ENCODE data around the gene DTX3.

DTX3 gene

DNA sequence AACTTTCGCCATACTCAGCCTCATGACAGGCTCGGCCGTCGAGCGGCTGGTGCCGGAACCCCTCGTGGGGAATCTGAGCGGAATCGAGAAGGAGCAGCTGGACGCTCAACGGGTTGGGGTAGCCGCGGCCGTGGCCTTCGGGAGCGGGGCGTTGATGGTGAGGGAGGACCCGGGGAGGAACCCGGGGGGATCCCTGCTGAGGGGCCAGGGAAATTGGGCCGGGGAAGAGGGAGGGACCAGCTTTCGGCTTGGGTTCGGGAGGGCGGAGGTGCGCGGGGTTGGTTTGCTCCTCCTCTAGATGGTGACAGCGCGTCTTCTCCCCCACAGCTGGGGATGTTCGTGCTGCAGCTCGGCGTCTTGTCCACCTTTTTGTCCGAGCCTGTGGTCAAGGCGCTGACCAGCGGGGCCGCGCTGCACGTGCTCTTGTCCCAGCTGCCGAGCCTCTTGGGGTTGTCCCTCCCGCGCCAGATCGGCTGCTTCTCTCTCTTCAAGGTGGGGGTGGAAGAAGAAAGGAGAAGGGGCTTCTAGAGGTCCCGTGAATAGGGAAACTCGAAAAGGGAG is 16.4 kb downstream of the DTX3 start:
- DNase-seq: peak; percentile 32 to 40

DNA sequence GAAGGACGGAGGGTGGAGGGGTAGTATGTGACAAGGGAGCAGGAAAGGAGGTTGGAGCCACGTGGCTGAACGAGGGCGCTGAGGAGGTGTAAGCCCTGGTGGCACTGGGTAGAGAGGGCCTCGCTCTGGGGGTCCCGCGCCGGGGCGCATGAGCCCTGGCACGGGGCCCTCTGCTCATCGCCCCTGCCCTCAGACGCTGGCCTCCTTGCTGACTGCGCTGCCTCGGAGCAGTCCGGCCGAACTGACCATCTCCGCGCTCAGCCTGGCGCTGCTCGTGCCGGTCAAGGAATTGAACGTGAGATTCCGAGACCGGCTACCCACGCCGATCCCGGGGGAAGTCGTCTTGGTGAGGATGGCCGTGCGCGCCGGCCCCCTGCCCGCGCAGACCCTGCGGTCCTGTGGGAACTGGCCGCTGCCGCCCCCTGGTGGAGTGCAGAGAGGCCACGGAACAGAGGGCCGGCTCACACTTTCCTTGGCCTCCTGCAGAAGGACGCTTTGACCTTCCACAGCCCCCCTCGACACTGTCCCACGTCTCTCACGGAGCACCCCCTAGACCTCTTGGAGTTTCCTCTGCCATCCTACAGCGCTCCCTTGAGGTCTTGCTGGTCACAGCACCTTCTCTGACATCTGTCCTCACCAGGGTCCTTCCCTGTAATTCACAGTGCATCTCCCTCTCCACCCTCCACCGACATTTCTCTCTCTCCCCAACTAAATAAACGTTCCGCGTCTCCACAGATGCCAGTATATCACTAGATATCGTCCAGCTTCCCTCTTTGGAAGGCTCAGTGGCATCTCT is 17.1 kb downstream of the DTX3 start:
- peak in 1 of 2 donors; percentile 39 for DNase-seq

DNA sequence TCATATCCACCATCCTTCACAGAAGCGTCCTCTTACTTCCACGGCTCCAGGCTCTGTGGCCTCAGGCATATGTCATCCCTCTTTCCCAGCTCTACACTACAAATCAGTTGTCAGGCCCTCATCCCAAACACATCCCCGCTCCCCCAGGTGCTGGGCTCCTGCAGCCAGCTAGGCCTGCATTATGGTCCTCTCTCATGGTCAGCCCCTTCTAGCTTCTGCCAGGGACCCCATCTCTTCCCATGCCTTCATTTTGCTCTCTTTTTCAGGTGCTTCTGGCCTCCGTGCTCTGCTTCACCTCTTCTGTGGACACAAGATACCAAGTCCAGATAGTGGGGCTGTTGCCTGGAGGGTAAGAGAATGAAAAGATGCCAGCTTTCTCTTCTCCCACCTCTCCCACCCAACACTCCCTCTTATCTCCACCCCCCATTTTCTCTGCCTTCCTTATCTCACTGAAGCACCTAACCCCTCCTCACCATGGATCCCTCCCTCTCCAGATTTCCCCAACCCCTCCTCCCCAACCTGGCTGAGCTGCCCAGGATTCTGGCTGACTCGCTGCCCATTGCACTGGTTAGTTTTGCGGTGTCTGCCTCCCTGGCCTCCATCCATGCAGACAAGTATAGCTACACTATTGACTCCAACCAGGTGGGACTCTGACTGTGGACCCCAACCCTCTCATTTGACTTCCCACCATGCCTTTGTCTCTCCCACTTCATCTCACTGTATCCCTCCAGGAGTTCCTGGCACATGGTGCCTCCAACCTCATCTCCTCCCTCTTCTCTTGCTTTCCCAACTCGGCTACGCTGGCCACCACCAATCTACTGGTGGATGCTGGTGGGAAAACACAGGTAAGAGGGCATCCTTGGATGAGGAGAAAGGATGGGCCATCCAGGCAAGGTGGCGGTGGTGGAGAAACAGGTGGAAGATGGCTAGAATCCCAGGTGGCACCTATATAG is 17.9 kb downstream of the DTX3 start:
- DNase-seq: no peak

DNA sequence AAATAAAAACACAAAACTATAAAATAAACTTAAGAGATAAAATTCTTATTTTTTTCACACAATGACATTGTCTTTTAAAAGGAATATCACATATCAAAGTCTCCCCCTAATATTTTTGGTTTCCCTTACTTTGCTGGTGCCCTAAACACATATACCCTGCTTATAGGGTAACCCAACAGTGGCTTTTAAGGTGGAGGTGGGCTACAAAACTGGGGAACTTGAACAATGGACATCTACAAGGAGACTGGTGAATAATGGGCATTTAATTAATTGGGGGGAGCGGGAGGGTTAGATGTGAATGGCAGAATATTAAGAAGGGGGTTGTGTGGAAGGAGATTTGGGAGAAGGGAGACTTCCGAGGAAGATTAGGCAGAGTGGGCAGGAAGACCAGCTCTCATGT is 18.8 kb downstream of the DTX3 start:
- no peak for DNase-seq

GRCh38 chr12:57623811-57624390 is 19.3 kb downstream of the DTX3 start:
- no peak for DNase-seq

- no peak for DNase-seq
Measured at GRCh38 chr12:57624441-57625220, 20.0 kb downstream of the DTX3 start.

GRCh38 chr12:57625261-57626032 is 20.8 kb downstream of the DTX3 start:
- no peak for DNase-seq

DNA sequence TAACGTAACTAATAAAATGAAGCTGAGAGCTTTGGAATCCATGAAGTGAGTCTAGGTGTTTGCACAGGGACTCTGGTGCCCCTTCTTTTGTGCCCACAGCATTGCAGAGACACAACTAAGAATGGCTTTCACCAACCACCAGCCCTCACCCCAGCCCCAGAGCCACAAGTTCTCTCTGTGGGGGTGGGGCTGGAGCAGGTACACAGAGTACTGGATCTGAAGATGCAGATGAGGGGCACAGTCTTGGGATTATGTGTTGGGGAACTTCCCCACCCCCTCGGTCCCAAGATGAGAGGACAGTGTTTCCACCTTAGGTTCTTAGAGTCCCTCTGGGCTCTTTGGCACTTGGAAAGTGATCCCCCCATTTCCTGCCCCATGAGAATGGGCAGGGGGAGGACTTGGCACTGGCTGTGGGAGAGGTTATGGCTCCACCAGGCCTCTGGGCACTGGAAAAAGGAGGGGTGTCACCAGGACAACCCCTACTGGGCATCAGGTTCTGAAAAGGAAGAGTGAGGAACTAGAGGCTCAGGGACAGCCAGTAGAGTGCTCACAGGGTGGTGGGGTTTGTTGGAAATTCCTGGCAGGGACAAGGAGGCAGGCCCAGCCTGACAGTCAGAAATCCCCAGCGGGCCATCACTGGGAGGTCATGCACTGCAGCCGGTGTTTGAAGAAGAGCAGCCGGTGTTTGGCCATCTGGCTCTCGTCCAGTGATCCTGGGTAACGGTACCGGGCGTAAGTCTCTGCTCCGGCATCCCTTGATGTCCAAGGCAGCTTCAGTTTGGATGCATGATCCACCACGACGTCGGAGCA is 21.7 kb downstream of the DTX3 start:
- no peak for DNase-seq

DNA sequence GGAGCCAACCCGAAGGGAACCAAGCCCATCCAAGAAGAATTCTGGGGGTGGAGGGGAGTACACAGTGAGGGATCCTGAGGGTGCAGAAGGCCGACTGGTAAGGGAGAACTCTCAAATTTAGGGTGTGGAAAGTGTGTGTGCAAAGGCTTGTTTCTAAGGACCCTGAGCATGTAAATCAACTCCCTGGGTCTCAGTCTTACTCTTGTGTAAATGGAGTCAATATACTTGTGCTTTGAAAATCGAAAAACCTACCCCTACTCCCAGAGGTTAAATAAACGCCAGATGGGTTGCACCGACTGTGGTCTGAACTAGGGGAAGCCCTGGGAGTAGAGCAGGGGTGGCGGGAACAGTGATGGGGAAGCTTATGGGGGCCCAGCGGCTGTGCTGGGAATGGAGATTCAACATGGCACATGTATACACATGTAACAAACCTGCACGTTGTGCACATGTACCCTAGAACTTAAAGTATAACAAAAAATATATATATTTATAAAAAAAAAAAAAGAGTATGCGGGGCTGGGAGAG is 22.4 kb downstream of the DTX3 start:
- DNase-seq: no peak

DNA sequence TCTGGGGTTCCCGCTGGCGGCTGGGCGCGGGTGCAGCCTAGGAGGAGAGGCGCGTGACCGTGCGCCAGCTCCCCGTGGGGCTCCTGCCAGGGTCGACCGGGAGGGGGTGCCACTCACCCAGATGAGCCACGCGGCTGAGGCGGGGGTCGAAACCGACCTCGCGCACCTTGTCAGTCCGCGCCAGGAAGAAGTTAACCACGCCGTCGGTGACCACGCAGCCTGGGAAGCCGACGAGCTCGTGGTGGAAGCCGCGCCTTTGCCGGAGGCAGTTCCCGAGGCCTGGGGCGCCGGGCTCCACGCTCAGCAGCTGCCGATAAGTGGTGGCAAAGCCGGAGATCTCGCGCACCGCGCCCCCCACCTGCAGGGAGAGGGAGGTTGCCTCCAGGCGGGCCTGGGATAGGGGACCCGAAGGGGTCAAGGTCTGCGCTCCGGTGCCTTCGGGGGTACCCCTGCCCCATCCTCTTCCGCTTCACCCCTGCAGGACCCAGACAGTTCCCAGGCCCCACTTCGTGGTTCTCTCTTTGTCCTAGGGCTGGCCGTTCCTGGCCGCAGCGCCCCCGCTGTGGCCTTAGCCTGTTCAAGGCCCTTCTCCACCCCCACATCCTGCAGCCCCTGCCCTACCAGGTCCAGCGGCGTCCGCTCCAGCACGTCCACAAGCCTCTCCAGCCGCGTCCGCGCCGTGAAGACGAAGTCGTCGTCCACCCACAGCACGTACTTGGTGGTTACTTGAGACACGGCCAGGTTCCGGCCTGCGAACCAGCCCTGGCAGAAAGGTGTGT is 23.1 kb downstream of the DTX3 start:
- peak; percentile 12 to 26 for DNase-seq

GRCh38 chr12:57628280-57629191 is 23.9 kb downstream of the DTX3 start:
- no peak for DNase-seq

DNA sequence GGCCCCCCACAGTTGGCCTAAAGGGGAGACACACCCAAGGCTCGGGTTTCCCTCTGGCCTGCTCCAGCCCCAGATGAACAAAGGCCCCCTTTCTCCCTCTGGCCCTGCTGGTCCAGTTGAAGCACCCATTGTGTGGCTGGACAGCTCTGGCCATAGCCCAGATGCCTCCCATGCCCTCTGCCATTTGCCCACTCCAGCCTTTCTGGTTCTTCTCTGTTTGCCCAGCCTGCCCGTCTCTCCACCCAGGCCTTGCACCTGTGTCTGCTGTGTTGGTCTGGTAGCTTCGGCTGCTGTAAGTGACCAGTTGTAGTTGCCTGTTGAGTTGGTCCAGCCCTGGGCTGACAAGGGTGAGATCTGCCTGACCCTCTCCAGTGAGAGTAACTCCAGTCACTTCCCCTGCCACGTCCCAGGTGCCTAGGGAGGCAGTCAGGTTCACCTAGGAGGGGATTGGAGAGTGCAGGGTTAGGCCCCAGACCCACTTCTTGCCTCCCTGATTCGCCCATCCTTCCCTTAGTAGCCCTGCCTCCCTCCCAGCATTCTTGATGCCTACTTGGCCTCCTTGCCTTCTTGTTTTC is 25.4 kb downstream of the DTX3 start:
- no peak for DNase-seq

GRCh38 chr12:57630891-57631433 is 26.3 kb downstream of the DTX3 start:
- no peak for DNase-seq

DNA sequence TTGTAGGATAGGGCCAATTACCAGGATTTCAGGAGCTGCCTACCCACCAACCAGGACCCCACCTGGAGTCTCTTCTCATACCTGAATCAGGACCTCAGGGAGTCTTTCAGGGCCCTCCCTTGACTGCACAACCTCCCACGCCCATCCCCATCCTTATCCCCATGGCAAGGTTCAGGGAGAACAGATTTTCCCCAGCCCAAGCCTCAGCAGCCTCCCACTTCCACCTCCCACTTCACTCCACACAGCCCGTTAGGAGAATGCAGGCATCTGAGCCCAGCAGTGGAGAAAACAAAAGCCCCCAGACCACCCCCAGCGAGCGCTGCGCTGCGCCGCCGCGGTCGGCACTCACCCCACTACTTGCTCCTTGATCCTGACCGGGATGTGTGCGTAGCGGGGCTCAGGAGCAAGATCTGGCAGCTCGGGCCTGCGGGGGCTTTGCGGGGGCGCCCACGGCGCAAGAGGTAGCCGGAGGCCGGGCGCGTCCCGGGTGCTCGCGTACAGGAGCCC is 27.0 kb downstream of the DTX3 start:
- DNase-seq: no peak

DNA sequence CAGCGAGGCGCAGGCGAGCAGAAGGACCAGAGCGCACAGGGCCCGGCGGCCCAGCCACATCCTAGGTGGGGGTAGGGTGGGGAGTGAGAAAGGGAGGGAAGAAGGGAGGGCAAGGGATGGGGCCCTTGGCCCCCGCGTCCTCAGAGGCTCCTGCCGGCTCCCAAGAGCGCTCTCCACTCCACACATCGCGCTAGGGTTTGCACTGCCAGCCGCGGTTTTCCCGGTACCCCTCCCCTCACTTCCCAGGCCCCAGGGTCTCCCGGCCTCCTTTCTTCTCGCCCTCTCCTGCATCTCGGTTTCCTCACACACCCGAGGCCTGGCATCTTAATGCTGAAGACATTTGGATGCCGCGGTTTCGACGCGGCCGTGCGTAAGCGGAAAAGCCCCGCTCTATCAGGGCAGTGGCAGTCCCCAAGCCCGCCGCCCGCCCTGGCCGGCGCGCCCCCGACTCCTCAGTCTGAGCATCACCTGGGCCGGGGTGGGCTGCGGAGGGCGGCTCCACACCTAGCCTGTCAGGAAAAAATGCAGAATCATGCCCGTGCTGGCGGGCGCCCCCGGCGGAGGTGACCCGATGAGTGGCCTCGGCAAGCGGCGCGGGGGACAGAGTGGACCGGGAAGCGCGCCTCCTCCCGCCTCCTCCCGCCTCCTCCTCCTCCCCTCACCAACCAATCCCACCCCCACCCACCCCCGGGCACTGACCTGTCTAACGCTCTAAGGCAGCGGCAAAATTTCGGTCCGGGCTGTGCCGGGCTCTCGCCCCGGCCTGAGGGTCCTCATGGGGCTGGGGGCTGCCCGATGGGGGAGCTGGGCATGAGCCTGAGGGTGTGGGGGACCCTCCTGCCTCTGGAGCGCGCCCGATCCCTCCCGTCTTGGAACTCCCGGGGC is 27.7 kb downstream of the DTX3 start:
- DNase-seq: no peak

Data from inflammatory macrophage treated with lipopolysaccharide for 1 hour (primary cell).